A549 (cell line): Measurements from ENCODE around the gene HDAC5. TPM values are rescaled to one million over a fixed set of nuclear protein-coding genes. Genes with fewer than 3 reads are reported as not detected.

Experiments used
- ATAC-seq, 2 experiments: fragments of 200-7000 bp in 1 of 2; fragments of >200 bp in 1 of 2; cut with Nextera tagmentation in 1 of 2; cut with Tn5 transposase in 1 of 2; 3 replicates each; pipeline versions ENCODE4 v1.8.0 to v1.9.1; 2018 to 2020; ENCODE audit warnings: mild to moderate bottlenecking in 1 of 2, moderate library complexity in 1 of 2
- CTCF ChIA-PET: fragments of 300-600 bp; sonication (Branson Sonifier 250); formaldehyde crosslinking; extraction: SDS; loops from one replicate; lab custom pipeline; 2021; ENCODE audit warnings: antibody characterized with exemption, inconsistent platforms; lab: Yijun Ruan, JAX
- POLR2A ChIA-PET: fragments of 350-600 bp; formaldehyde crosslinking; extraction: SDS; loops from one replicate; lab custom pipeline; 2021; ENCODE audit warnings: antibody characterized with exemption, inconsistent platforms; lab: Yijun Ruan, JAX
- DNase-seq, 2 experiments: peaks; one replicate each; pipeline versions ENCODE4 v3.0.0 to v3.0.0-alpha.2; 2011 to 2016; ENCODE audit warnings: low read depth in 1 of 2, low spot score in 1 of 2
- FAIRE-seq: peaks from 2 replicates; lab custom pipeline; 2011; peaks lifted over from hg19 to GRCh38; lab: Jason Lieb, UNC
- H3K27ac ChIP-seq, 2 experiments: fragments of >200 bp; sonication (Bioruptor Twin); formaldehyde crosslinking; 3 replicates each; pipeline ENCODE4 v1.5.1; 2016 to 2017
- H3K4me1 ChIP-seq: fragments of >200 bp; sonication (Bioruptor Twin); formaldehyde crosslinking; 3 replicates; pipeline ENCODE4 v1.6.1; 2016
- H3K4me2 ChIP-seq: fragments of >200 bp; sonication (Bioruptor Twin); formaldehyde crosslinking; 3 replicates; pipeline ENCODE4 v1.6.1; 2016
- H3K4me3 ChIP-seq: fragments of >200 bp; sonication (Bioruptor Twin); formaldehyde crosslinking; 3 replicates; pipeline ENCODE4 v1.5.1; 2016
- H3K9me3 ChIP-seq: fragments of >200 bp; sonication (Bioruptor Twin); formaldehyde crosslinking; 3 replicates; pipeline ENCODE4 v1.6.1; 2016
- BHLHE40 ChIP-seq: IDR thresholded peaks from 2 replicates; pipeline ENCODE4 v1.6.1; 2012; ENCODE audit warnings: low read depth, low read length, inconsistent platforms
- CBX2 ChIP-seq: fragments of 200-600 bp; sonication (generic); IDR thresholded peaks from 2 replicates; pipeline ENCODE4 v1.6.1; 2016; ENCODE audit warnings: low read depth, mild to moderate bottlenecking, borderline replicate concordance
- CBX8 ChIP-seq: fragments of 200-600 bp; sonication (generic); IDR thresholded peaks from 2 replicates; pipeline ENCODE4 v1.6.1; 2016
- CHD4 ChIP-seq: fragments of 200-600 bp; sonication (generic); IDR thresholded peaks from 2 replicates; pipeline ENCODE4 v1.6.1; 2016; ENCODE audit warnings: antibody characterized with exemption, mild to moderate bottlenecking, borderline replicate concordance
- EHMT2 ChIP-seq: fragments of 200-600 bp; sonication (generic); IDR thresholded peaks from 2 replicates; pipeline ENCODE4 v1.6.1; 2016; ENCODE audit warnings: antibody characterized with exemption, low read depth, mild to moderate bottlenecking, moderate library complexity
- FOSB ChIP-seq: fragments of 250-450 bp; sonication (Bioruptor Pico); IDR thresholded peaks from 2 replicates; pipeline ENCODE4 v1.5.0; 2020; ENCODE audit warnings: mild to moderate bottlenecking, moderate library complexity
- FOXS1 ChIP-seq: fragments of 250-450 bp; sonication (Bioruptor Pico); IDR thresholded peaks from 2 replicates; pipeline ENCODE4 v1.5.0; 2020; ENCODE audit warnings: mild to moderate bottlenecking, moderate library complexity
- HOXA7 ChIP-seq: fragments of 250-450 bp; sonication (Bioruptor Pico); IDR thresholded peaks from 2 replicates; pipeline ENCODE4 v1.5.0; 2020; ENCODE audit warnings: mild to moderate bottlenecking, moderate library complexity
- HOXB13 ChIP-seq: fragments of 250-450 bp; sonication (Bioruptor Pico); IDR thresholded peaks from 2 replicates; pipeline ENCODE4 v1.5.0; 2020; ENCODE audit warnings: low read depth, mild to moderate bottlenecking, moderate library complexity
- JUN ChIP-seq, 2 experiments: fragments of >200 bp; sonication (Bioruptor Twin); formaldehyde crosslinking; IDR thresholded peaks; 2 replicates in 1 of 2; 3 replicates in 1 of 2; pipeline ENCODE4 v1.6.1; 2016 to 2017
- JUNB ChIP-seq: fragments of >200 bp; sonication (Bioruptor Twin); formaldehyde crosslinking; IDR thresholded peaks from 2 replicates; pipeline ENCODE4 v1.6.1; 2016
- KDM5A ChIP-seq: fragments of 200-600 bp; sonication (generic); IDR thresholded peaks from 2 replicates; pipeline ENCODE4 v1.6.1; 2016; ENCODE audit warnings: antibody characterized with exemption, mild to moderate bottlenecking
- MAZ ChIP-seq: fragments of 150-350 bp; IDR thresholded peaks from 2 replicates; pipeline ENCODE4 v1.6.1; 2014; ENCODE audit warnings: antibody characterized with exemption, low read depth, low read length, borderline replicate concordance
- NPAS2 ChIP-seq: fragments of 250-450 bp; sonication (Bioruptor Pico); IDR thresholded peaks from 2 replicates; pipeline ENCODE4 v1.8.0; 2022; ENCODE audit warnings: mild to moderate bottlenecking, moderate library complexity, borderline replicate concordance
- RAD21 ChIP-seq, 2 experiments: fragments of >200 bp in 1 of 2; sonication (Bioruptor Twin) in 1 of 2; formaldehyde crosslinking in 1 of 2; IDR thresholded peaks in 1 of 2; conservative IDR thresholded peaks in 1 of 2; 2 replicates in 1 of 2; 3 replicates in 1 of 2; pipeline ENCODE4 v1.6.1; 2012 to 2018; ENCODE audit warnings: inconsistent platforms in 1 of 2
- RCOR1 ChIP-seq: fragments of 150-350 bp; IDR thresholded peaks from 2 replicates; pipeline ENCODE4 v1.6.1; 2014; ENCODE audit warnings: antibody characterized with exemption, low read length, low read depth
- RNF2 ChIP-seq: fragments of 200-600 bp; sonication (generic); IDR thresholded peaks from 2 replicates; pipeline ENCODE4 v1.6.1; 2016; ENCODE audit warnings: low read depth, mild to moderate bottlenecking, antibody characterized with exemption, moderate library complexity, borderline replicate concordance
- SMC3 ChIP-seq: fragments of >200 bp; sonication (Bioruptor Twin); formaldehyde crosslinking; IDR thresholded peaks from 3 replicates; pipeline ENCODE4 v1.6.1; 2018; ENCODE audit warnings: inconsistent platforms
- TP53 ChIP-seq: fragments of 250-450 bp; sonication (Bioruptor Pico); IDR thresholded peaks from 2 replicates; pipeline ENCODE4 v1.5.0; 2021; ENCODE audit warnings: mild to moderate bottlenecking, moderate library complexity
- ZNF302 ChIP-seq: fragments of 250-450 bp; sonication (Bioruptor Pico); IDR thresholded peaks from 2 replicates; pipeline ENCODE4 v1.9.0; 2021; ENCODE audit warnings: inconsistent platforms, mild to moderate bottlenecking, moderate library complexity
- ZSCAN20 ChIP-seq: fragments of 250-450 bp; sonication (Bioruptor Pico); IDR thresholded peaks from 2 replicates; pipeline ENCODE4 v1.8.0; 2022; ENCODE audit warnings: mild to moderate bottlenecking, moderate library complexity
- WGBS: methylation state at CpG from one replicate; pipeline ENCODE4 v1.1.6; 2017; ENCODE audit errors: missing lambda C conversion rate; 5-methylcytosine and 5-hydroxymethylcytosine counted together
- polyA plus RNA-seq, 4 experiments: library from polyadenylated mRNA; depleted of rRNA in 3 of 4; stranded (reverse); fragments of >200 nt; fragmentation: RNase III in 1 of 4; extraction: RNeasy Plus Mini Kit Qiagen cat#74134 plus additional on column Dnase treatment in 1 of 4; gene quantifications; 2 replicates in 3 of 4; 3 replicates in 1 of 4; pipeline ENCODE4 v1.2.3, GENCODE V29; 2011 to 2017
- TF ChIP-seq, protein P1 (sequence below): fragments of >200 bp; sonication (Bioruptor Twin); formaldehyde crosslinking; IDR thresholded peaks from 2 replicates; pipeline ENCODE4 v1.6.1; 2016
- TF ChIP-seq, protein P2 (sequence below): fragments of 250-450 bp; sonication (Bioruptor Pico); IDR thresholded peaks from 2 replicates; pipeline ENCODE4 v1.5.0; 2021; ENCODE audit warnings: mild to moderate bottlenecking, moderate library complexity, borderline replicate concordance
- TF ChIP-seq, protein P3 (sequence below): fragments of 200-600 bp; sonication (generic); IDR thresholded peaks from 2 replicates; pipeline ENCODE4 v1.6.1; 2016; ENCODE audit warnings: antibody characterized with exemption, mild to moderate bottlenecking, moderate library complexity
- TF ChIP-seq, protein P4 (sequence below): fragments of 150-350 bp; IDR thresholded peaks from 2 replicates; pipeline ENCODE4 v1.6.1; 2014; ENCODE audit warnings: low read depth, mild to moderate bottlenecking, low read length
- TF ChIP-seq, protein P5 (sequence below): IDR thresholded peaks from 2 replicates; pipeline ENCODE4 v1.6.1; 2012

The HDAC5 gene
- polyA plus RNA-seq, 2 of the 4 experiments (the other 2 are of a cell fraction), result 3.1 to 7.1 TPM

DNA sequence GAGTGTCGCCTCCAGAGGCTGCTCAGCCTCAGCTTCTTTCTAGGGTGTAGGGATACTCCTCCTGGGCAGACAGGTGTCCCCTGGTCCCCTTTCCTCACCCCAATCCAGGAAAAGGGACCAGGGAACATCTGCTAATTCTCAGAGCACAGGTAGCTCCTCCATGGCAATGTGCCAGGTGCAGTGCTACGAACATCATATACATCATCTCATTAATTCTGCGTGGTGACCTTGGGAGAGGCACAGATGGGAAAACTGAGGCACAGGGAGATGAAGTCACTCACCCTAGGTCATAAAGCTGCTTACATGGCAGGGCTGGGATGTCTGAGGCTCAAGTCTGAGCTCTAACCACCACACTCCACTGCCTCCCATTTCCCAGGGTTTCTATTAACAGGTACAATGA lies 11.7 kb downstream of the HDAC5 start:
- ATAC-seq (no peak), FAIRE-seq (peak; percentile 51)
- peak overlapping the region; percentile 71 for H3K4me2 ChIP-seq
- H3K27ac ChIP-seq, result peak overlapping the region in 1 of 2 experiments; percentile 86; a peak in 3 of 6 replicates
- WGBS, result 79% methylated on average over 3 of the region's 3 CpGs
- no peak overlapping the region for H3K4me3 ChIP-seq
- CTCF ChIA-PET, result interaction anchor here (0.6 to 39.6 kb wide), 8 partner anchors 4 to 522 kb away, joined by 3 to 1202 read pairs (median 5); partner anchors contain the start of gene HDAC5
- H3K9me3 ChIP-seq, result no peaks in the 10 kb centered on the region
- TF ChIP-seq FOSB (CRISPR knock-in tag), result no peak
- no peak for TF ChIP-seq TP53 (CRISPR knock-in tag)
- TF ChIP-seq MAZ, result no peak
- TF ChIP-seq, all 56 proteins: peak for 0
- POLR2A ChIA-PET, result interaction anchor here (0.7 to 6.8 kb wide), 8 partner anchors 10 to 106 kb away, joined by 3 to 50 read pairs (median 7); partner anchors contain the start of genes G6PC3, HDAC5 and LSM12
- H3K4me1 ChIP-seq, result peaks cover 59% of the 10 kb centered on the region
- DNase-seq, result no peak

DNA sequence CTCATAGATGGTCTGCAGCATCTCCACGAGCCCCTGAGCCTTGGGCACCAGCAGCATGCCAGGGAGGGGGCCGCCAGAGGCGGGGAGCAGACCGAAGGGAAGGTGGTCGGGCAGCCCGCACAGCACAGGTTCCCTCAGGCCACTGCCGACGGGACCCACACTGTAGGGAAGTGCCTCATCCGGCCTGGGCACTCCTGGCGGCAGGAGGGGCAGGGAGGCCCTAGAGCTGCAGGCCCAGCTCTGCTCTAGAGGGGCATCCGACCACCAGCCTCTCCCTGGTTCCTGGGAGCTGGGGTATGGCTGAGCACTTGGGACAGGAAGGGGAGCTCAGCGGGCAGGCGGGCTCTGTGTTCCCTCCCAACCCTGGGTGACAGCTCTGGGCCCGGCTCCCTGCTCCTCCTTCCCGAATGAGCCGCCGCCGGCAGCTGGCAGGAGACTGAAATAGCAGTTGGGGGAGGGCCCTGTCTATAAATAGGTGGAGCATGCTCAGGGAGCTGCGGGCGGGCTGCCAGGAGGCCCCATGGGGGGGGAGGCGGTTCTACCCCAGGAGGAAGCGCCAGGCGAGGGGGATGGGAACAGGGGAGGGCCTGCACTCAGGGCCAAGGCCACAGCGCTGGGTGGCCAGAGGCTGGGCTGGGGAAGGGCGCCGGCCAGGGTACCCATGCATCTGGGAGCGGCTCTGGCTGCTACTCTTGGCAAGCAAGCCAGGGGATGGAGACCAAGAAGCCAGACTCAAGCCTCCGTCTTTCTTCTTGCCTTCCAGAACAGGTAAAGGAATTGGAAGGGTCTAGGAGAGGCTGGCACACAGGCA lies 12.4 kb downstream of the HDAC5 start:
- CTCF ChIA-PET, result interaction anchor here (0.6 to 39.6 kb wide), 9 partner anchors 3 to 167 kb away, joined by 3 to 1202 read pairs (median 5); partner anchors contain the start of gene HDAC5
- TF ChIP-seq ZSCAN20 (CRISPR knock-in tag) (no peak), FOSB (CRISPR knock-in tag) (no peak), HOXB13 (CRISPR knock-in tag) (no peak), SMC3 (0 out of 3 replicates have a peak, but pooled peaks have one; percentile 19), CHD4 (no peak), KDM5A (no peak), HOXA7 (CRISPR knock-in tag) (no peak), BHLHE40 (no peak), CBX2 (no peak), JUNB (no peak), TP53 (CRISPR knock-in tag) (no peak), EHMT2 (no peak), RCOR1 (no peak), RNF2 (no peak), ZNF302 (CRISPR knock-in tag) (no peak), JUN (IDR thresholded peaks at IDR 0.05) (peak in 1 of 2 experiments; percentile 70; a peak in 2 of 5 replicates), RAD21 (conservative IDR thresholded peaks at IDR 0.05 in 1 of 2, IDR thresholded peaks at IDR 0.05 in 1 of 2) (peak in 1 of 2 experiments; percentile 37; a peak in 1 of 5 replicates), NPAS2 (CRISPR knock-in tag) (no peak), FOXS1 (CRISPR knock-in tag) (no peak), CBX8 (no peak)
- TF ChIP-seq, protein P1, sequence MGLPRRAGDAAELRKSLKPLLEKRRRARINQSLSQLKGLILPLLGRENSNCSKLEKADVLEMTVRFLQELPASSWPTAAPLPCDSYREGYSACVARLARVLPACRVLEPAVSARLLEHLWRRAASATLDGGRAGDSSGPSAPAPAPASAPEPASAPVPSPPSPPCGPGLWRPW, result no peak
- TF ChIP-seq, protein P2, sequence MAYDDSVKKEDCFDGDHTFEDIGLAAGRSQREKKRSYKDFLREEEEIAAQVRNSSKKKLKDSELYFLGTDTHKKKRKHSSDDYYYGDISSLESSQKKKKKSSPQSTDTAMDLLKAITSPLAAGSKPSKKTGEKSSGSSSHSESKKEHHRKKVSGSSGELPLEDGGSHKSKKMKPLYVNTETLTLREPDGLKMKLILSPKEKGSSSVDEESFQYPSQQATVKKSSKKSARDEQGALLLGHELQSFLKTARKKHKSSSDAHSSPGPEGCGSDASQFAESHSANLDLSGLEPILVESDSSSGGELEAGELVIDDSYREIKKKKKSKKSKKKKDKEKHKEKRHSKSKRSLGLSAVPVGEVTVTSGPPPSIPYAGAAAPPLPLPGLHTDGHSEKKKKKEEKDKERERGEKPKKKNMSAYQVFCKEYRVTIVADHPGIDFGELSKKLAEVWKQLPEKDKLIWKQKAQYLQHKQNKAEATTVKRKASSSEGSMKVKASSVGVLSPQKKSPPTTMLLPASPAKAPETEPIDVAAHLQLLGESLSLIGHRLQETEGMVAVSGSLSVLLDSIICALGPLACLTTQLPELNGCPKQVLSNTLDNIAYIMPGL, result no peak
- TF ChIP-seq, protein P3, sequence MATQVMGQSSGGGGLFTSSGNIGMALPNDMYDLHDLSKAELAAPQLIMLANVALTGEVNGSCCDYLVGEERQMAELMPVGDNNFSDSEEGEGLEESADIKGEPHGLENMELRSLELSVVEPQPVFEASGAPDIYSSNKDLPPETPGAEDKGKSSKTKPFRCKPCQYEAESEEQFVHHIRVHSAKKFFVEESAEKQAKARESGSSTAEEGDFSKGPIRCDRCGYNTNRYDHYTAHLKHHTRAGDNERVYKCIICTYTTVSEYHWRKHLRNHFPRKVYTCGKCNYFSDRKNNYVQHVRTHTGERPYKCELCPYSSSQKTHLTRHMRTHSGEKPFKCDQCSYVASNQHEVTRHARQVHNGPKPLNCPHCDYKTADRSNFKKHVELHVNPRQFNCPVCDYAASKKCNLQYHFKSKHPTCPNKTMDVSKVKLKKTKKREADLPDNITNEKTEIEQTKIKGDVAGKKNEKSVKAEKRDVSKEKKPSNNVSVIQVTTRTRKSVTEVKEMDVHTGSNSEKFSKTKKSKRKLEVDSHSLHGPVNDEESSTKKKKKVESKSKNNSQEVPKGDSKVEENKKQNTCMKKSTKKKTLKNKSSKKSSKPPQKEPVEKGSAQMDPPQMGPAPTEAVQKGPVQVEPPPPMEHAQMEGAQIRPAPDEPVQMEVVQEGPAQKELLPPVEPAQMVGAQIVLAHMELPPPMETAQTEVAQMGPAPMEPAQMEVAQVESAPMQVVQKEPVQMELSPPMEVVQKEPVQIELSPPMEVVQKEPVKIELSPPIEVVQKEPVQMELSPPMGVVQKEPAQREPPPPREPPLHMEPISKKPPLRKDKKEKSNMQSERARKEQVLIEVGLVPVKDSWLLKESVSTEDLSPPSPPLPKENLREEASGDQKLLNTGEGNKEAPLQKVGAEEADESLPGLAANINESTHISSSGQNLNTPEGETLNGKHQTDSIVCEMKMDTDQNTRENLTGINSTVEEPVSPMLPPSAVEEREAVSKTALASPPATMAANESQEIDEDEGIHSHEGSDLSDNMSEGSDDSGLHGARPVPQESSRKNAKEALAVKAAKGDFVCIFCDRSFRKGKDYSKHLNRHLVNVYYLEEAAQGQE, result no peak
- TF ChIP-seq, protein P4, sequence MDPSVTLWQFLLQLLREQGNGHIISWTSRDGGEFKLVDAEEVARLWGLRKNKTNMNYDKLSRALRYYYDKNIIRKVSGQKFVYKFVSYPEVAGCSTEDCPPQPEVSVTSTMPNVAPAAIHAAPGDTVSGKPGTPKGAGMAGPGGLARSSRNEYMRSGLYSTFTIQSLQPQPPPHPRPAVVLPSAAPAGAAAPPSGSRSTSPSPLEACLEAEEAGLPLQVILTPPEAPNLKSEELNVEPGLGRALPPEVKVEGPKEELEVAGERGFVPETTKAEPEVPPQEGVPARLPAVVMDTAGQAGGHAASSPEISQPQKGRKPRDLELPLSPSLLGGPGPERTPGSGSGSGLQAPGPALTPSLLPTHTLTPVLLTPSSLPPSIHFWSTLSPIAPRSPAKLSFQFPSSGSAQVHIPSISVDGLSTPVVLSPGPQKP, result no peak
- TF ChIP-seq, protein P5, sequence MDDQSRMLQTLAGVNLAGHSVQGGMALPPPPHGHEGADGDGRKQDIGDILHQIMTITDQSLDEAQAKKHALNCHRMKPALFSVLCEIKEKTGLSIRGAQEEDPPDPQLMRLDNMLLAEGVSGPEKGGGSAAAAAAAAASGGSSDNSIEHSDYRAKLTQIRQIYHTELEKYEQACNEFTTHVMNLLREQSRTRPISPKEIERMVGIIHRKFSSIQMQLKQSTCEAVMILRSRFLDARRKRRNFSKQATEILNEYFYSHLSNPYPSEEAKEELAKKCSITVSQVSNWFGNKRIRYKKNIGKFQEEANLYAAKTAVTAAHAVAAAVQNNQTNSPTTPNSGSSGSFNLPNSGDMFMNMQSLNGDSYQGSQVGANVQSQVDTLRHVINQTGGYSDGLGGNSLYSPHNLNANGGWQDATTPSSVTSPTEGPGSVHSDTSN, result 0 out of 2 replicates have a peak, but pooled peaks have one; percentile 30

More for the DNA sequence above, 12.4 kb downstream of the HDAC5 start:
- Histone ChIP-seq H3K4me3 (0 out of 3 replicates have a peak overlapping the region, but pooled peaks have one; percentile 1), H3K9me3 (no peaks in the 10 kb centered on the region), H3K4me1 (peaks cover 59% of the 10 kb centered on the region), H3K27ac (peak overlapping the region; percentile 65 to 86), H3K4me2 (peak overlapping the region; percentile 71)
- ATAC-seq, result peak; percentile 60 to 75
- no peak for FAIRE-seq
- 26% methylated on average over 24 of the region's 28 CpGs for WGBS
- DNase-seq, result peak; percentile 86
- POLR2A ChIA-PET, result interaction anchor here (0.6 to 6.8 kb wide), 9 partner anchors 11 to 107 kb away, joined by 3 to 50 read pairs (median 4); partner anchors contain the start of genes G6PC3, HDAC5 and LSM12
